ENCODE results near the gene EDDM13. TPM values are rescaled to one million over a fixed set of nuclear protein-coding genes. Genes with fewer than 3 reads are reported as not detected.
"Not testable (repeated sequence)": the region's sequence is repeated elsewhere in the genome, so short reads cannot be mapped to it uniquely, and the experiment has no call there.

EDDM13 gene, protein sequence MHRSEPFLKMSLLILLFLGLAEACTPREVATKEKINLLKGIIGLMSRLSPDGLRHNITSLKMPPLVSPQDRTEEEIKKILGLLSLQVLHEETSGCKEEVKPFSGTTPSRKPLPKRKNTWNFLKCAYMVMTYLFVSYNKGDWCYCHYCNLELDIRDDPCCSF
- not detected for total RNA-seq
- long read RNA-seq, partial matches to known transcripts: 0 of 1 reads
- long read RNA-seq, other reads (novel, unspliced or antisense): 1 of 1 reads

DNA sequence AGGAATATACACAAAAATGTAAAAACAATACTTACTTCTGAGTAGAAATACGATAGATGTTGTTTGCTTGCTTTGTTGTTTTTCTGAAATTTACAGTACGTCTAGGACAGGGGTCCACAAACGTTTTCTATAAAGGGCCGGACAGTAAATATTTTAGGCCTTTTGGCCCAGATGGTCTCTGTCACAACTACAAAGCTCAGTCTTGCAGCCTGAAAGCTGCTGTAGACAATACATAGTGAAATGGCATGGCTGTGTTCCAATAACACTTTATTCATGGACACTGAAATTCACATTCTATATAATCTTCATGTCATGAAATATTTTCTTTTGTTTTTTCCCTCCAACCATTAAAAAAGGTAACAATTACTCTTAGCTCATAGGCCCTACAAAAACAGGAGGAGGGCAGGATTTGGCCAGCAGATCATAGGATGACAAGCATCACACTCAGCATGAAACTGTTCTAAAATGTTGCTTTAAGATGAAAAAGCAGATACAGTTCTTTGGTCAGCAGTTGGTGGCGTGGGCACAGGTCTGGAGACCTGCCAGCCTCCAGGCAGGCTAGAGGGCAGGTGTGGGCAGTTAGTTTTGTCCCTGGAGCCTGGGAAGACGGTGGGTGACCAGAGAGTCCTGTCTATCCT is at the start of gene EDDM13:
Gene EDDM13 (plus strand): TSS at position 588 of the 638 bp plus-strand sequence. CDS start 87 bp downstream, outside the sequence.
- no peak for DNase-seq
- ATAC-seq: no peak
- intact Hi-C loops (cut with DNase I, micrococcal nuclease): no loop called here

DNA sequence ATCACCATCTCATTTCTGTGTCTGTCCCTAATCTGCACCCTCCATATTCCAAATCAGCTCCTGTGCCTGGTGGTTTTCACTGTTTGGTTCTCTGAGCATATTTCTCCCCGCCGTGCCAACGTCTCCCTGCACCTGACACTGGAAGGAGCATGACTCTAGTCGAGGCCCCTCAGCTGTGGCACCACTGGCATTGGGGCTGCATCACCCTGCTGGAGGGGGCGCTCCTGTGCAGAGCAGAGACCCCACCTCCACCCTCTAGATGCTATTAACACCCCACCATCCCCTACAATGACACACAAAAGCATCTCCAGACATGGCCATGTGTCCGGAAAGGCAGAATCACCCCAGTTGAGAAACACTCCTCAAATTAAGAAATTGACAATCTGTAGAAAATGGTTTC is 49.6 kb upstream of the EDDM13 start:
- intact Hi-C loops (cut with DNase I, micrococcal nuclease): no loop called here
- no peak for ATAC-seq
- no peak for DNase-seq

DNA sequence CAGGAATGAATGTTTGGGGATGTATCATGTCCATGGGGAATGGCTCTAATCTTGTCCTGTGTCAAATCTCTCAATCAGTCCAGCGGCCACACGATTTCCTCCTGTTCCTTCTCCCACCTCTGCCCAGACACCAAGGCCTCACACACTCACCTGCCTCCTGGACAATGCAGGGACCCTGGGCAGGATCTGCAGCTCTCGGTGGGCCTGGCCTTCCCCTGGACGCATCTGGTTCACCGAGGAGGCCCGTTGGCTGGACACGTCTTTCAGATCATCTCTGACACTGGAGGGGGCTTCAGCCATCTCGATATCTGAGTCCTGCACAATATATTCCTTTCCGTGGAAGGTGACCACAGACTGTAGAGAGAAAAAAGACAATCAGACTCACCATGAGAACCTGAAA is 49.1 kb upstream of the EDDM13 start:
- intact Hi-C loops (cut with DNase I, micrococcal nuclease): no loop called here
- DNase-seq (no peak), ATAC-seq (no peak)

DNA sequence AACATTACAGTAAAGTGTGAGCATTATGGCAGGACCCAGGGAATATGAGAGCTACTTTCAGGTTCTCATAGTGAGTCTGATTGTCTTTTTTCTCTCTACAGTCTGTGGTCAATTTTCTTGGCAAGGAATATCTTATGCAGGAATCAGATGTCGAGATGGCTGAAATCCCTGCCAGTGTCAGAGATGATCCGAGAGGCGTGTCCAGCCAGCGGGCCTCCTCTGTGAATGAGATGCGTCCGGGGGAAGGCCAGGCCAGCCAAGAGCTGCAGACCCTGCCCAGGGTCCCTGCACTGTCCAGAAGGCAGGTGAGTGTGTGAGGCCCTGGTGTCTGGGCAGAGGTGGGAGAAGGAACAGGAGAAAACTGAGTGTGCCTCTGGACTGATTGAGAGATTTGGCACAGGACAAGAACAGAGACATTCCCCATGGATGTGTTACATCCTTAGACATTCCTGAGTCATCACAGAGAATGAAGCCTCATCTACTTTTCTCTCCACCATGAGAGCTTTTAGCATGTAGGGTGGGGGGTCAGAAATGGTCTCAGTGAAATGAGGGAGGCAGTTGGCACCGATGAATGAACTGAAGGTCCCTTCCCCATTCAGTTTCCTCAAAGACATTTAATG is 27.3 kb upstream of the EDDM13 start:
- ATAC-seq (no peak), DNase-seq (no peak)
- intact Hi-C loops (cut with DNase I, micrococcal nuclease): no loop called here

DNA sequence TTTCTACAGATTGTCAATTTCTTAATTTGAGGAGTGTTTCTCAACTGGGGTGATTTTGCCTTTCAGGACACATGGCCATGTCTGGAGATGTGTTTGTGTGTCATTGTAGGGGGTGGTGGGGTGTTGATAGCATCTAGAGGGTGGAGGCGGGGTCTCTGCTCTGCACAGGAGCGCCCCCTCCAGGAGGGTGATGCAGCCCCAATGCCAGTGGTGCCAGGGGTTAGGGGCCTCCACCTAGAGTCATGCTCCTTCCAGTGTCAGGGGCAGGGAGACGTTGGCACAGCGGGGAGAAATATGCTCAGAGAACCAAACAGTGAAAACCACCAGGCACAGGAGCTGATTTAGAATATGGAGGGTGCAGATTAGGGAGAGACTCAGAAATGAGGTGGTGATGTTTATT is 26.8 kb upstream of the EDDM13 start:
- ATAC-seq; intact Hi-C loops (cut with DNase I, micrococcal nuclease); DNase-seq: not testable (repeated sequence)

DNA sequence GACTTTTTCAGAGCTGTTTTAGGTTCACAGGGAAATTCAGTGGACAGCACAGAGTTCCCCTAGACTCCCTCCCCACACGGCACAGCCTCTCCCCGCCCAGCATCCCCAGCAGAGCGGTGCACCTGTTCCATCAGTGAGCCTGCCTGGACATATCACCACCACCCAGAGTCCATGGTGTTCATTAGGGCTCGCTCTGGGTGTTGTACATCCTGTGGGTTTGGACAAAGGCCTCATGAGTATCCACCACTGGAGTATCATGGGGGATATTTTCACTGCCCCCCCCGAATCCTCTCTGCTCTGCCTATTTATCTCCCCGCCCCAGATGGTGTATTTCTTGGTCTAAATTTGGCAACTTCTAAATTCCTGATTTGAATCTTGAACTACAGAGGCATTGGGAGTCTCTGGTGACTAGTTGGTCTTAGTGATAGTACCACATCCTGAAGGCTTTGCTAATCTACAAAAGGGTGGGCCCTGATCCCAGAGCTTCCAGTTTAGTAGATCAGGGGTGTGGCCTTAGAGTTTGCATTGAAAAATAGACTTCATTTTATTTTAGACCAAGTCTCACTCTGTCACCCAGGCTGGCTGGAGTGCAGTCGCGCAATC is 23.7 kb upstream of the EDDM13 start:
- ATAC-seq; intact Hi-C loops (cut with DNase I, micrococcal nuclease); DNase-seq: not testable (repeated sequence)

DNA sequence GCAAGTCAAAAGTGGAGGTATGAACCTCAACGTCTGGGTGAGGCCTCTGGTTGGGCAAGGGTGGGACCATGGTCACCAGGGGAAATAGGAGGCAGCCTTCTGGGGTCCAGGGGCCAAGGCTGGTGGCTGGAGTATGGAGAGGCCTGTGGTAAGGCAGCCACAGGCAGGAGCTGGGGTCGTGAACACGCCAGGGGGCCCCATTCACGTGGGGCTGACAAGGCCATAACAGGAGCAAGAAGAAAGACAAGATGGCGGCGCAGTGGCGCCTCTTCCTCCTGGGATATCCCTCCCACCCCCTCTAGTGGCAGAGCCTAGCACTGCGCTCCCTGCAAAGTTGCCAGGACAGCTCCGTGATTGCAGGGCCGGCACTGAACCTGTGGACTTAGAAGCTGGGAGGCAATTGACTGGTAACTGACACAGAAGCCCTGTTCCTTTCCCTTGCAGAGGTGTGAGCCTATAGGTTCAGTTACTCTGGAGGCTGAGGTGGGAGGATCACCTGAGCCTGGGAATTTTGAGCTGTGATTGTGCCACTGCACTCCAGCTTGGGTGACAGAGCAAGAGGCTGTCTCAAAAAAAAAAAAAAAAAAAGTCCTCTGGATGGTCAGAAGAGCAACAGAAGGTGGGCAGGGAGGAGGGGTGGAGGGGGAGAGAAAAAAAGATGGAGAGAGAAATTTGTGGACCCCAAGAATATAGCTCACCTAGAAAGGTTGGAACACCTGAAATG is 19.7 kb upstream of the EDDM13 start:
- intact Hi-C loops (cut with DNase I, micrococcal nuclease): loop anchor here in 1 of 2 donors (5.0 kb wide), 2 partner anchors 79 to 99 kb away; no protein-coding TSS in a partner anchor
- peak; percentile 96 for ATAC-seq
- peak; percentile 68 to 85 for DNase-seq

DNA sequence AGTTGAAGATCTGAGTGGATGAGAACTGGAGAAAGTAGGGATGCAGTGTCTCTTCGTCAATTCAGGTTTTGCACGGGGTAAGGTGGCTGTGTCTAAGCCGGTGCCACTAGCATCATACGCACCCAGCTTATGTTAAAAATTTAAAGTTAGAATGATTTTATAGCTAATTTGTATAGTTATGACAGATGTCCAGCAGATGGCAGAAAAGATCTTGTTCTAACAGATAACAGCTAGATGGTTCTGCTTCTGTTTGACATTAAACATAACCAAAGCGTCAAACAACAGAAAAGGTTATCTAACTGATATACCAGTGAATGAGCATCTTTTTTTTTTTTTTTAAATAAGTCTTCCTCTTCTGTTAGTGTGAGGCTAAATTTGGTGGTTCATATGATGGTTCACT is 18.8 kb upstream of the EDDM13 start:
- intact Hi-C loops (cut with DNase I, micrococcal nuclease): loop anchor here in 1 of 2 donors (5.0 kb wide), 2 partner anchors 79 to 99 kb away; no protein-coding TSS in a partner anchor
- ATAC-seq (peak; percentile 70), DNase-seq (no peak)

DNA sequence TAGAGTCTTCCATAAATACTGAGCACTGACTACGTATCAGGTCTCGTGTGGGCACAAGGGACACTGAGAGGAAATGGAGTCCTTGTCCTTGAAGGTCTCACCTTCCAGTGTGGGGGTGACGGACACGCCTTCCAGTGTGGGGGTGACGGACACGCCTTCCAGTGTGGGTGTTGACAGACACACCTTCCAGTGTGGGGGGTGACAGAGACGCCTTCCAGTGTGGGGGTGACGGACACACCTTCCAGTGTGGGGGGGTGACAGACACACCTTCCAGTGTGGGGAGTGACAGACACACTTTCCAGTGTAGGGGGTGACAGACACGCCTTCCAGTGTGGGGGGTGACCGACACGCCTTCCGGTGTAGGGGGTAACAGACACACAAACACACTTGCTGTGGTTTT is 14.3 kb upstream of the EDDM13 start:
- intact Hi-C loops (cut with DNase I, micrococcal nuclease): no loop called here
- ATAC-seq (no peak), DNase-seq (no peak)

DNA sequence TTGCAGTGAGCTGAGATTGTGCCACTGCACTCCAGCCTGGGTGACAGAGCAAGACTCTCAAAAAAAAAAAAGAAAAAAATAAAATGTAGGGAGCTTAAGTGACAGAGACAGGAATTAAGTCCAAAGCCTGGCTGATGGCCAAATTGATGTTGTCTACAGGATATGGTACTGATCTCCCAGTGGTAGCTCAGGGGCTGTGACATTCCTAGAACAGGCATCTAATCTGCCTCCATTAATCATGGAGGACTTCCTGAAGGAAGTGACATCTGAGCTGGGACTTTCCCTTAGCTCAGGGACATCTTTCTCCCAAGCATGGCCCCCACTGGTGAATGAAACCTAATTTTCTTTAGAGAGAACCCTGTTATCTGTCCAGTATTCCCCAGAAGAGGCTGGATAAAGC is 11.4 kb upstream of the EDDM13 start:
- DNase-seq (no peak), ATAC-seq (no peak)
- intact Hi-C loops (cut with DNase I, micrococcal nuclease): no loop called here

DNA sequence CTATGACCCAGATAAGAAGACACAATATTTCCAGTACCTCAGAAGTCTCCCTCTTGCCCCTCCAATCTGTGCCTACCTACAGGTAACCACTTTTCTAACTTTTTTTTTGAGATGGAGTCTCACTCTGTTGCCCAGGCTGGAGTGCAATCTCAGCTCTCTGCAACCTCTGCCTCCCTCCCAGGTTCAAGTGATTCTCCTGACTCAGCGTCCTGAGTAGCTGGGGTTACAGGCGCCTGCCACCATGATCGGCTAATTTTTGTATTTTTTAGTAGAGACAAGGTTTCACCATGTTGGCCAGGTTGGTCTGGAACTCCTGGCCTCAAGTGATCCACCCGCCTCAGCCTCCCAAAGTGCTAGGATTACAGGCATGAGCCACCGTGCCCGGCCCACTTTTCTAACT is 10.6 kb upstream of the EDDM13 start:
- intact Hi-C loops (cut with DNase I, micrococcal nuclease); DNase-seq; ATAC-seq: not testable (repeated sequence)

DNA sequence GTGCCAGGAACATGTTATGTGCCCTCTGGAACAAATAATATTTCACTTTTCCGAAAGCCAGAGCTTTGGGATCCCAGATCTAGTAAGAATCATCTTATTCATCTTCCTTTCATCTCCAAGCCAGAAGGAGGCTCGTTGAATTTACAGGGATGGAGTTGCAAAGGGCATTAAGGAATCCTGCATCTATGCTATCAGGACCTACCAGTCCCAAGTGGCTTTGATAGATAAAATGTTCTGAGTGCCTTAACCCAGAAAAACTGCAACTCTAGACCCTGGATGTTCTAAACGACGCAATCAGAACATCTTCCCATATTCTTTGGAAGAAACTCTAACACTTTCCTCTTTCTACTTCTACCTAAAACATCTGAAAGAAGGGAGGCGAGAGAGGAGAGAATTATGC is 9.2 kb upstream of the EDDM13 start:
- intact Hi-C loops (cut with DNase I, micrococcal nuclease): no loop called here
- DNase-seq: no peak

DNA sequence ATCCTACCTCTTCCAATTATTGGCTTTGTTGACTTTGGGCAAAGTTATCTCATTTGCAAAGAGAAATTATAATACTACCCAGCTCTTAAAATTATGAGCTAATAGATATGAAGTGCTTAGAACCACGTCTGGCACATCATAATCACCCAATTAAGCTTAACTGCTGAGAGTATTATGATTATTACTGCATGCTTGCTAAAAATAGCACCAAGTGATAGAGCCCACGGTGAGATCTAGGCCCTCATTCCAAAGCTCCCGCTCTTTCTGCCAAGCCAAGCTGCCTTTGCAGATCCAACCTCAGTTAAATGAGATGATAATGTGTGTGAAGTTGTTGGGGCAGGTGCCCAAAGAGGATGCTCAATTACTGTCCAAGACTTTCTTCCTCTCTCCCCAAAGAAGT is 6.5 kb upstream of the EDDM13 start:
- ATAC-seq (no peak), DNase-seq (no peak)
- intact Hi-C loops (cut with DNase I, micrococcal nuclease): no loop called here

More for the DNA sequence above, 9.2 kb upstream of the EDDM13 start:
- ATAC-seq: no peak

DNA sequence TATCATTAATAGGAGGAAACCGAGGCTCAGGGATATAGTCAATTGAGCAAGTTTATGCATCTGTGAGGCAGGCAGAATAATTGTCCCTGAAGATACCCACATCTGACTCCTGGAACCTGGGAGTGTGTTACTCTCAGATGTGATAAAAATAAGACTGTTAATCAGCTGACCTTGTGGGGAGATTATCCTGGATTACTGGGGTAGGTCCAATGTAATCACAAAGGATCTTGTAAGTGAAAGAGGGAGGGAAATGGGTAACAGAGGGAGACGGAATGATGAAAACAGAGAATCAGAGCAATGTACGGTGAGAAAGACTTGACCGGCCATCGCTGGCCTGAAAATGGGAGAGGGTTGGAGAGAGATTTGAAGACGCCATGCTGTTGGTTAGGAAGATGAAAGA is 3.2 kb upstream of the EDDM13 start:
- DNase-seq (no peak), ATAC-seq (no peak)
- intact Hi-C loops (cut with DNase I, micrococcal nuclease): no loop called here

DNA sequence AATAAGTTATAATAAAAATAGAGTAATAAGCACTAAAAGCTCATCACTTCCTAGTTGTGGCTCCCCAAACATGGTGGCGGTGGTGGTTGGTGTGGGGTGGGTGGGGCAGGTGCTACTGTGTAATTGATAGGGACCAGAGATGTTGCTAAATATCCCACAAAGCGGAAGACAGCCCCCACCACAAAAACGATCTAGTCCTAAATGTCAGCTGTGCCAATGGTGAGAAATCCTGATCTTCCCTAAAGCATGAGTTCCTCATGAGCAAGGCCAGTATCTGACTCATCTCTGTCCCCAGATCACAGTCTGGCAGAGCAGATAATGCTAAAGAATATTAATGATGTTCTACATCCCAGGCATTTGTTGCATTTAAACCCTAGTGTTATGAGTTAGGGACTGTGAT is 1.9 kb upstream of the EDDM13 start:
- intact Hi-C loops (cut with DNase I, micrococcal nuclease): no loop called here
- ATAC-seq (no peak), DNase-seq (no peak)

DNA sequence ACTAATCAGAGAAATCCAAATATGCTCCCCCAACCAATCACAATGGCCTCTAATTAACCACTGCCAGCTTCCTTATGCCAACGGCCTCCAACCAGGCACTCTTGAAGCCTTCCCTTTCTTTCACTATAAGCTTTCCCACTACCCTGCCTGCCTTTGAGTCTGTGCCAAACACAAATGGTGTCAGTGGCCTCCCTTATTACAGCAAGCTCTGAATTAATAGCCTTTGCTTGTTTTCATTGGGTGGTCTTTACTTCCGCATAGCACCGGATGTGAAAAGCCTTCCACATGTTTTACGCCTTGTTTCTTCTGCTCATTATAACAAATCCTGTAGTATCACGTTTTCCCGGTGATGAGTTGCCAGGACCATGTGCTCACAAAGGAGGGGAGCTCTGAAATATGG is 1.4 kb upstream of the EDDM13 start:
- ATAC-seq (no peak), DNase-seq (no peak)

DNA sequence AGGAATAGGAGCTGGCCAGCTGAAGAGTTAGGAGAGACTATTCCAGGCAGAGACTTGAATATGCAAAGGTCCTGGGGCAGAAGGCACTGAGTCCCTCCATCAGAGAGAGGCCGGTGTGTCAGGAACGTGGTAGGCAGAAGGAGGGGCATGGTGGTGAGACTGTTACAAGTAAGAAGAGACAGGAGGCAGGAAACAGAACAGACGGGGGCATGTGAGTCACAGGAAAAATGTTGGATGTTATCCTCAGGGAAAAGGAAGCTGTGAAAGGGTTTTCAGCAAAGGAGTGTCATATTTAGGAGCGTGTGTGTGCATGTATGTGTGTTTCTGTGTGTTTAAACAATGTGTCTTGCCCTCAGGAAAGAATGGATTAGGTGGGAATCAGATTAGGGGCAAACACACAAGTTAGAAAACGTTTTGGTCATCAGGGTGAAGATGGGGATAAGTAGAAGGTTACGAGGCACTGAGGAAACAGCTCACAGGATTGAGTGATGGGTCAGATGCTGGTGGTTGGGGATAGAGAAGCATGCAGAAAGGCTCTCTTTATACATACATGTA is 1.1 kb downstream of the EDDM13 start:
- no peak for ATAC-seq

More for the DNA sequence above, 1.4 kb upstream of the EDDM13 start:
- intact Hi-C loops (cut with DNase I, micrococcal nuclease): no loop called here

DNA sequence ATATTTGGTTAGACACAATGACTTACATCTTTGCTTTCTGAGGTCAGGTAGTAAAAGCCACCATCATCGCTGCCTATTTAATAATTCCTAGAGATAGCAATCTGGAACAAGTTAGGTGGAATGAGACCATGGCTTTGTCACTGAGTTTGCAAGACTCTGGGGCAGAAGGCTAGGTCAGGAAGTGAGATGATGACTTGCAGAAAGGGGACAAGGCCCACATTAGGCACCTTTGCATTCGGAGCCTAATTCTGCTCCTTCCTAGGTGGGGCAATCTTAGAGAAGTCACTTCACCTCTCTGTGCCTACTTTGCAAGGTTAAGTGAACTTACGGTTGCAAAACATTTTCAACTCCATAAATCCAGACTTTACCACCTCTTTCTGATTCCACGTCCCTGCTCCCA is 10.3 kb downstream of the EDDM13 start:
- ATAC-seq (no peak), DNase-seq (no peak)
- intact Hi-C loops (cut with DNase I, micrococcal nuclease): no loop called here

More for the DNA sequence above, 1.1 kb downstream of the EDDM13 start:
- no peak for DNase-seq
- intact Hi-C loops (cut with DNase I, micrococcal nuclease): no loop called here

DNA sequence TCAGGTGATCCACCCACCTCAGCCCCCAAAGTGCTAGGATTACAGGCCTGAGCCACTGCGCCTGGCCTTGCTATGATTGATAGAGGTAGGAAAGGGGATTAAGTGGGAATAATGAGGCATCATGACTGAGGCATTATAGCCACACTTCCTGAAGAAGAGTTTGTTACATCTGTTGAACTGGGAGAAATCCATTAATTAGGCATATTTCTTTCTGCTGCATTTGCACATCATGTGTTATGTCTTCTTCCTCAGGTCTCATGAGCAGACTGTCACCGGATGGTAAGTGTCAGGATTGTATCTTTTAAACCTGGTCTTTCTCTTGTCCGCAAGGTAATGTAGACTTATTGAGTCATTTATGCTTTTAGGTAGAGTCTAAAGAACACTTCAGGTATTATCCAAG is 12.2 kb downstream of the EDDM13 start:
- DNase-seq (no peak), ATAC-seq (no peak)
- intact Hi-C loops (cut with DNase I, micrococcal nuclease): no loop called here
